GM19023 (cell line): ENCODE results near the gene SEZ6L.

Experiments
- ATAC-seq: cut with Tn5 transposase; IDR thresholded peaks from one replicate; pipeline ENCODE4 v1.9.1; 2021; ENCODE audit warnings: mild to moderate bottlenecking, moderate library complexity; ENCODE audit not compliant: unreplicated experiment

The SEZ6L gene

DNA sequence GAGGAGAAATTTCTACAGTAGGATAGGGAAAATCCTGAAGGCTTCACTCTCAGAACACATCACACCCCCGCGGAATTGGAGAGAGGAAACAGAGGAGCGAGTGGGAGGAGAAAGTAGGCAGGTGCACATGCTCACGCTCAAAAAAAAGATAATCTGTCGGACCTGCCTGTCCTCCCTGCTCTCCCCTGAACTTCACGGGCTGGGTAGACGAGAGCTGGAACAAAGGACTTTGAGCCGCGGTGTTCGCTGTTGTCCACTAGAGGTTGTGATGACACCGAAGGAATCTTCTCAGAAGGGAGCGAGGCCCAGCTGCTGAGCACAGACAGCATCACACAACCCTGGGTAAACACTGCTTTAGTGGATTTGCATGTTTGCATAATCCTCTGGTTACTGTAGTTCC is 5.0 kb downstream of the SEZ6L start:
- ATAC-seq, result no peak

DNA sequence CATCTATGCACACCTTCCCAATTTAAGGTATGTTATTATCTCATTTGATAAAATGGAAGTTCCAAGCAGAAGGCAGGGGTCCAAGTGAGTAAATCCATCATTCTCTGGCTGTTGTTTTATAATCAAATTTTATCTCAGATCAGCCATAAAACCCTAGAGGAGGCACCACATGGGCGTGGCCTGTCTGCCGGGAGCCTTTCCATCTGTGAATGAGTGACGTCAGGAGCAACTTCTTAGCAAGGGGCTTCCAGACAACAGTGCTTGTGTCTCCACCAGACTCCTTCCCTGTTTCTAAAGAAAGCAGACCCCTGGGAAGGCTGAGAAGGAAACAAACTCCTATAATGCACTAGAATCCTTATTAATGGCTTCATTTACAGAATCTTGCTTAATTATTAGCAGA is 13.5 kb downstream of the SEZ6L start:
- no peak for ATAC-seq

DNA sequence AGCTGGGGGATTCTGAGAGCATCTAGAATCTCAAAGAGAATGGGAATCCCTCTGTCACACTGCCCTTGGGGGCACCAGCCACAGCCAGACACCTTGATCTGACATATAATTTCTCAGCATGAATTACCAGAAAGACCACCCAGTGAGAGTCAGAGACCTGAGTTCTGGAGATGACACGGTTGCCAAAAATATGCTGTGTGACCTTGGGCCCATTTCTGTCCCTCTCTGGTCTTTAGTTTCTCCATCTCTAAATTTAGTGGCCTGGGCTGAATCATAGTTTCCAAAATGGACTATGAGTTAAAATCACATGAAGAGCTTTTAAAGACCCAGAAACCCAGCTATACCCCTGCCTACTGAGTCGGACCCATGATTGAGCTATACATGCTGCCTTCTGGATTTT is 15.9 kb downstream of the SEZ6L start:
- no peak for ATAC-seq

GRCh38 chr22:26188341-26188740 is 19.1 kb downstream of the SEZ6L start:
- no peak for ATAC-seq

- ATAC-seq, result no peak
Observed at GRCh38 chr22:26194313-26194712, 25.1 kb downstream of the SEZ6L start.

- ATAC-seq, result no peak
Observed at GRCh38 chr22:26194877-26195276, 25.6 kb downstream of the SEZ6L start.

GRCh38 chr22:26196657-26197056 is 27.4 kb downstream of the SEZ6L start:
- no peak for ATAC-seq

DNA sequence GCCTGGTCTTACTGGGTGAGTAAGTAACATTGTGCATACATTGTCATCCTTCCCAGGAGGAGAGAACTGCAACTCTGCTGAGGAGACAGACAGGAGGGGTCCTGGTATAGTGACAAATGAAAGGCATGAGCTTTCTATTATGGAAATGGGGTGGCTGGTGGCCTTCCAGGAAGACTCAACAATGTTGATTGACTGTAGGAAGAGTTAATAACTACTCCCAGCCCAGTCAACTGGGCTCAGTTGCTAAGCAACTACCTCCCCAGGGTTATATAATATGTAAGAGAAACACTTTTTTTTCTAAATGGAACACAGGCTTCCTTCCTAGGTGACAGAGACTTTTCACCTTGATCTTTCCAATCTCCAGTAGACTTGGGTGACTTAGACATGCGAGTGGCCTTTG is 28.2 kb downstream of the SEZ6L start:
- no peak for ATAC-seq

DNA sequence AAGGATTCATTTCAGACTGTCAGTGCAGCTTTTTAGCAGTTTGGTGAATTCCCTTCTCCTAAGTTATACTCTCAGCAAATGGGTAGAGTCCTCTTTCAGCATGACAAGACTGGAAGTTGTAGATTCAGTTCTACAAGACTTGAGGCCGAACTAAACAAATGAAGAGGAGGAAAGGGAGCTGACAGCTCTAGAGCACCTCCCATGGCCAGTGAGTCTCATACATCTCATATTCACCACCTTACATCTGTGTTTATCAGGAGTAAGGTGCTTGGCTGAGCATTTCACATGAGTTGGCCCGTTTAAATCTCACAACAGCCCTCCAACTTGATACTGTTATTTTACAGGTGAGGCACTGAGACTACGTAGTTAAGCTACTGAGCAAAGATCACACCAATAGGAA is 30.4 kb downstream of the SEZ6L start:
- no peak for ATAC-seq

DNA sequence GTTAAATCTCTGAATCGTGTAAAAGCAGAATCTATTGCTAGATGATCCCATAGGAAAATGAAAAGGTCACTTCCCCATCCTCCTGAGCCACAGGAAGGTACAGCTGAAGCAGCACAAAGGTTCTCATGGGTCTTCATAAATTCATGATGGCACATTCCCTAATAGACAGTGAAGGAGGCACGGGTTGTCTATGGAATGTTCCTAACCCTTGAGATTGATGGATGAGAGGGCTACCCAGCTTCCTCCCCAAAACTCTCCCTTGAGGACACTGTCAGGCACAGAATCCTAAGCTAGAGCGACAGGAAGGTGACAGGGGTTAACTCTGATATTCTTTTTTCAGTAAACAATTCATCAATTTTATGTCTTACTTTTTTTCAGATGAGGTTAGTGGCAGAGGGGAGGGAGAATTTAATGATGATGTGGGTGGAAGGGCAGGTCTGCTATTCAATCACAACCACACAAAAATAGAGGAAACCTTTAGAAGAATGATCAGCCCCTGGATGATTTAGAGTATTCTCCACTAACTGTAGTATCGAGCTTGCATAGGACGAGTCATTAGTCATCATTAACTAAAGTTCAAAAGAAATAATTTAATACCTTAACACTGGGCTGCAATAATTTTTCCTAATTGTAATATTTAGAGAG is 33.1 kb downstream of the SEZ6L start:
- no peak for ATAC-seq

- no peak for ATAC-seq
Observed at GRCh38 chr22:26205494-26205893, 36.2 kb downstream of the SEZ6L start.

DNA sequence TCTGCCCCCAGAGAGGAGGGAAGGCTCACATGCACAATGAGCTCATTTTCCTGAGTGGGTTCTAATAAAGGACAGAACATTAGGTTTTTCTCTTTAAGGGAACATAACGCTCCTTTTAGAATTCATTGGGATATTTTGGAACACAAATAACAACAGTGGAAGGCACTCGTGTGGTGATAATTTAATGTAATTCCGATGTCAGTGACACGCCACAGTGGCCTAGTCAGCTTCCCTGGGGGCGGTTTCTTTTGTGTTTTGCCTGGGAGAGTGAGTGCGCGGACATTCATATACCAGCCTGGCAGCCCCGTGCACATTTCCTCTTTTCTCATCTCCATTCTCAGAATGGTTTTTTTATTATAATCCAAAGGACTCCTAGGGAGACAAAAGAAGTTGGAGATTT is 41.1 kb downstream of the SEZ6L start:
- ATAC-seq, result no peak

GRCh38 chr22:26213826-26214225 is 44.6 kb downstream of the SEZ6L start:
- no peak for ATAC-seq

GRCh38 chr22:26214466-26214865 is 45.2 kb downstream of the SEZ6L start:
- ATAC-seq, result no peak

DNA sequence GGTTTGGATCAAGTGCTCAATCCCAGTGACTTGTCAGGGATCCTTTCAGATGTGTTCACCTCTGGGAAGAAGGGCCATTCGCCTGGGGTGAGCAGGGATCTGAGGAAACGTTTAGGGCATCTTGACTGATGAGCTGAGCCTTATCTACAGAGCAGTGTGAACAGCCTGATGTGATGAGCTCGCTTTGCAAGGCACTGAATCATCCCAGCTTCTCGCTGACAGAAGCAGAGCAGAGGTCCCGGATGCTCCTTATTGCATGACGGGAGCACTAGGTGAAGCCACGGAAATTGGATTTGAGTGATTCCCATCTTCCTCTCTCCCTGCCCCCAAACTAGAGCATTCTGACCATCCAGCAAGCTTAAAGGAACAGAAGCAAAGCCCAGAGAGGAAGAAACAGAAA is 46.5 kb downstream of the SEZ6L start:
- no peak for ATAC-seq

DNA sequence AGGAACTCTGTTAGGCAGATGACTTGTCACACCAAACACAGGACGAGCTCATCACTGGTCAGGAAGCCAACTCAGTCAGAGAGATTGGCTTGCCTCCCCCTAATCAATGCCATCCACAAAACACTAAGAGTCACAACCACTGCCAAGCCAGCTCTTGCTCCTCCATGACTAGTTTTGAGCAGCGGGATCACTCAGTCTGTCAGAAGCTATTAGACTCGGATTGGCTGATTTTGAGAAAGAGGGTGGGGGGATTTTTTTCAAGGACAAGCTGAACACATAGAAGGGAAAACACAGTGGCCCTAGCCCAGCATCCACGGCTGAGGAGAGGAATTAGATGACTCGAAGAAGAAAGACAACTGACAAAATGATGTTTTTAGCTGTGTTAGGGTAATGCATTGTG is 55.9 kb downstream of the SEZ6L start:
- no peak for ATAC-seq

DNA sequence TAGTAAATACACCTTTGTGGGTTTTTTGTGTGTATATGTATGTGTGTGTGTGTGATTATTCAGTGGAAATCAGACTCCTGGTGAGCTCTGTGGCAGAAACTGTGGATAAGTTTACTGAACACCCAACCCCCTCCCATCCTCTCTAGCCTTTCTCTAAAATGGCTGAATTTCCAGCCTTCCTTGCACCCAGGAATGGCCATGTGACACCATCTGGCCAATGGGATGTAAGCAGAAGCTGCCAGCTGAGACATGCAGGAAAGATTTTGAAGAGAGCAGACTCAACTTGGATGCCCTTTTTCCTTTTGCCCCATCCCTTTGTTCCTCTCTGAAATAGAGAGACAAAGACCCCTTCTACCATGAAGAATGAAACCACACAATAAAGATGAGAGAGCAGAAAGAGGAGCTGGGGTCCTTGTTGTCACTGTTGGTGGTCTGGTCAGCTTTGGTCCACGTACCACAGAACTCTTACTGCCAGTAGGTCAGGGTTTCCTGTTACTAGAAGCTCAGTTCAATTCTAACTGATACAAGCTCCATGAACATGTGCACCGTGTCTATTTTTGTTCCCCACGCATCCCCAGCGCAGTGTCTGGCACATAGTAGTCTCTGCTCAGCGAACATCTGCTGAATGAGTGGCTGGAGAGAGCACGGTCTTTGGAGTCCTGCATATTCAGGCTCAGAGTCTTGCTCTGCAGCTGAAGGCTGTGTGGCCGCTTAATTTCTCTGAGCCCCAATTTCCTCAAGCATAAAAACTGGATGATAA is 57.5 kb downstream of the SEZ6L start:
- no peak for ATAC-seq

DNA sequence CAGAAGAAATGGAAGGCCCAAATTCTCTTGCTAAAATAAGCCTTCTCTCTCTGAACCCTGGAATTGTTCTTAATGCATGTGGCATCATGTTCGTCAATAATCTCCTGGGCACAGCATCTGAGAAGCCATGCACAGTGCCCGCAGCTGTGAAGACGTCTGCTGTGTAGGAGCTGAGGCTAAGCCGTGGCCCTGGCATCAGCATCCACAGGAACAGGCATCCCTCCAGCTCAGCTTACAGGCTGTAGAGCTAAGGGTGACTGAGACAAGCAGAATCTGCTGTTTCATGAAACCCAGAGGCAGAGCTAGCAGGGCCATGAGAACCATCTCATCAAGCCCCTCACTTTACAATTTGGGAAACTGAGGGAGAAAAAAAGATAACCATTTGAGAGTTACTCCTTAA is 60.6 kb downstream of the SEZ6L start:
- ATAC-seq, result no peak

- no peak for ATAC-seq
Observed at GRCh38 chr22:26234296-26234695, 65.0 kb downstream of the SEZ6L start.

DNA sequence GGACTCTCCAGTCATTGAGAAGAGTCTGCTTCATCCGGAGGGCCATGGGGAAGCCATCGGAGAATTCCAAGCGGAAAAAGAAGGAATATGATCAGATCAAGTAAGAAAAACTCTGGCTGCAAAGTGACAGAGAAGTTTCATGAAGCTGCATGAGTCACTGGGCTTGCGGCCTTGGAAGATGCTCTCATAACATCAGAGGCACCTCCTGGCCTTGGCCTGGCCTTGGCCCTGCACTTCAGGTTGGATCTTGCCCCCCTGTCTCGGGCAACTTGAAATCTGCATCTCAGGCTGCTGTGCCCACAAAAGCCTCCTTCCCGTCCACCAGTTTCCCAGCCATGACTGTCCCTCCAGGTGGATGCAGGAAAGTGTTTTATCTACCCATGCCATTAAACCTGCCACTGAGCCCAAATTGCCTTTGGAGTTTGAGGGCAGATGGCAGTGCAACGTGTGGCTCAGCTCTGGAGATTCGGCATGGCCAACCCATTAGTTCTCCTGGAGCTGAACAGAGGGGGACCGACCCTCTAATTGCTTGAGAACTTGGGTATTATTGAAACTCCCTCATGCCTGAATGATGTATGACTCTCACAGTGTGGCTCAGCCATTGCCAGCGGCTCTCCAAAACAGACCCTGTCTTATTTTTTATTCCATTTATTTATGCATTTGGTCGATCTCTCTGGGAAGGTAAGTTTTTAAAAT is 66.7 kb downstream of the SEZ6L start:
- no peak for ATAC-seq

GRCh38 chr22:26236991-26237390 is 67.7 kb downstream of the SEZ6L start:
- ATAC-seq, result no peak

DNA sequence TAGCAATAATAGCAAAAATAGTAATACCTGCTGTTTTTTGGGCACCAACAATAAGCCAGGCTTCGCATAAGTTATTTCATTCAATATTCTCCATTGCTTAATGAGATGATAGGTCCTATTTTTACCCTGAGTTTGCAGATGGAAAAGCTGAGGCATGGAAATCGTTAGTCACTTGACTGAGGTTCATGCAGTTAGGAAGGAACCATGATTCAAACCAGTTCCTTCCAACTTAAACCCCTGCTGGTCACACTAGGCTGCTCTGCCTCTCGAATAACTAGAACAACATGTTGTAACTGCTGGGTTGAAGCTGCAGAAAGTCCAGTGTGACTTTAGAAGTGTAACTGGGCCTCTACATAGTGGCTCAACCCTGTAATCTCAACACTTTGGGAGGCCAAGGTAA is 69.3 kb downstream of the SEZ6L start:
- ATAC-seq, result no peak
